MM.1S (cell line): ENCODE measurements around the gene PLCG1.

Experiments used
- EZH2 ChIP-seq: fragments of 300-600 bp; sonication (generic); optimal IDR thresholded peaks from 2 replicates; pipeline ENCODE3; 2017; ENCODE audit warnings: low read depth, mild to moderate bottlenecking, antibody characterized with exemption, low read length, mixed read lengths
- EZH2phosphoT487 ChIP-seq: fragments of 300-600 bp; sonication (generic); IDR thresholded peaks from 2 replicates; pipeline ENCODE4 v1.6.1; 2018; ENCODE audit warnings: antibody characterized with exemption, low read length
- TF ChIP-seq, protein P1 (sequence below): fragments of 300-600 bp; sonication (generic); IDR thresholded peaks from 2 replicates; pipeline ENCODE4 v1.5.1; 2016; ENCODE audit warnings: antibody characterized with exemption, low read length, mixed read lengths

DNA sequence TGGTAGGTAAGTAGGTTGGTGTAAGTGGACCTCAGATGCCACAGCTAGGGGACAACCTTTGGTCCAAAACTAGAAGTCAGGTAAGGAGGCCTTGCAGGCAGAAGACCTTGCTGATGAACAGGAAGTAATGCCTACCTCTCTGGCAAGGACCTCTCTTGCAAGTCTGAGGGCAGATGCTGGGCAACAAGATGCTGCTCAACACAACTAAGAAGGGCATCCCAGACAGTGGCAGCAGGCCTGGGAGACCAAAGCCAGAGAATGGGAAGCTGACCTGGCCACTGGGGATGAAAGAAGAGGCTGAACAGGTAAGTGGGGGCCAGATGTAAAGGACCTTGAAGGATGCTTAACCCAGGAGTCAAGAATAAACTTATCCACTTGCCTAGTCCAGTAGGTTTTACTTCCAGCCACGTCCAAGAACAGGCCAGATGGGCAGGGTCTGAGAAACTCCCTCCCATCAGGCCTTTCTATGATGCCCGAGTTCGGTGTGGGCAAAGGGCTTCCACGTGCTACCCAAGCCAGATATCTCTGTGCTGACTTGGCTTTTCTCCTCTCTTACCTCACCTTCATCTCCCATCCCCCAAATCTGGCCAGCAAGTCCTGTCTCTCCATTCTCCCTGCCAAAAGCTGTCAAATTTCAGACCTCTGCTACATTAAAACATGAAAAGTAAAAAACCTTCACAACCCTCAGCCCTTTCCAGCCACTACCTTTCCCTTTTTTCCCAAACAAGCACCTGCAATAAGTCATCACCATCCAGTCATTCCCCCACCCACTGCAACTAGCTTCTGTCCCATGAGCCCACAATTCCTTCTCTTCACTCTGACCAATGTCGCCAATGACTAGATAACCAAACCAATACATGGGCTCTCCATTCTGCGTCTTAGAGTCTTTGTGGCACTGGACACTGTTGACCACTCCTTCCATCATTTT lies 11.5 kb upstream of the PLCG1 start:
- TF ChIP-seq, protein P1, sequence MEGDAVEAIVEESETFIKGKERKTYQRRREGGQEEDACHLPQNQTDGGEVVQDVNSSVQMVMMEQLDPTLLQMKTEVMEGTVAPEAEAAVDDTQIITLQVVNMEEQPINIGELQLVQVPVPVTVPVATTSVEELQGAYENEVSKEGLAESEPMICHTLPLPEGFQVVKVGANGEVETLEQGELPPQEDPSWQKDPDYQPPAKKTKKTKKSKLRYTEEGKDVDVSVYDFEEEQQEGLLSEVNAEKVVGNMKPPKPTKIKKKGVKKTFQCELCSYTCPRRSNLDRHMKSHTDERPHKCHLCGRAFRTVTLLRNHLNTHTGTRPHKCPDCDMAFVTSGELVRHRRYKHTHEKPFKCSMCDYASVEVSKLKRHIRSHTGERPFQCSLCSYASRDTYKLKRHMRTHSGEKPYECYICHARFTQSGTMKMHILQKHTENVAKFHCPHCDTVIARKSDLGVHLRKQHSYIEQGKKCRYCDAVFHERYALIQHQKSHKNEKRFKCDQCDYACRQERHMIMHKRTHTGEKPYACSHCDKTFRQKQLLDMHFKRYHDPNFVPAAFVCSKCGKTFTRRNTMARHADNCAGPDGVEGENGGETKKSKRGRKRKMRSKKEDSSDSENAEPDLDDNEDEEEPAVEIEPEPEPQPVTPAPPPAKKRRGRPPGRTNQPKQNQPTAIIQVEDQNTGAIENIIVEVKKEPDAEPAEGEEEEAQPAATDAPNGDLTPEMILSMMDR: no peak
- no peak for TF ChIP-seq EZH2
- no peak for TF ChIP-seq EZH2phosphoT487
